ENCODE data around the gene KNCN. TPM values are rescaled to one million over a fixed set of nuclear protein-coding genes. Genes with fewer than 3 reads are reported as not detected.

KNCN gene
- total RNA-seq, 1 donor from 2014 or later = not detected

GRCh38 chr1:46510998-46511365 lies 40.5 kb downstream of the KNCN start:
- Histone ChIP-seq H3K36me3 (no peaks in the 10 kb centered on the region), H3K27ac (no peak overlapping the region), H3K27me3 (no peaks in the 10 kb centered on the region), H3K9me3 (no peaks in the 10 kb centered on the region), H3K4me1 (no peaks in the 10 kb centered on the region), H3K4me3 (no peak overlapping the region)
- TF ChIP-seq CTCF (IDR thresholded peaks at IDR 0.05) = no peak
- intact Hi-C loops (cut with DNase I) = no loop called here
- no peak for DNase-seq (ENCODE audit: low spot score in 2 of 2)

GRCh38 chr1:46510341-46510997 lies 41.0 kb downstream of the KNCN start:
- H3K4me1 ChIP-seq = no peaks in the 10 kb centered on the region
- H3K4me3 ChIP-seq = no peak overlapping the region
- H3K27me3 ChIP-seq = no peaks in the 10 kb centered on the region
- intact Hi-C loops (cut with DNase I) = no loop called here
- no peaks in the 10 kb centered on the region for H3K36me3 ChIP-seq
- no peak for TF ChIP-seq CTCF (IDR thresholded peaks at IDR 0.05)
- no peaks in the 10 kb centered on the region for H3K9me3 ChIP-seq
- DNase-seq (ENCODE audit: low spot score in 2 of 2) = no peak
- no peak overlapping the region for H3K27ac ChIP-seq

GRCh38 chr1:46508757-46509156 lies 42.7 kb downstream of the KNCN start:
- TF ChIP-seq CTCF (IDR thresholded peaks at IDR 0.05) = no peak
- Histone ChIP-seq H3K27ac (no peak overlapping the region), H3K4me3 (no peak overlapping the region), H3K36me3 (no peaks in the 10 kb centered on the region), H3K27me3 (no peaks in the 10 kb centered on the region), H3K9me3 (no peaks in the 10 kb centered on the region), H3K4me1 (no peaks in the 10 kb centered on the region)
- DNase-seq (ENCODE audit: low spot score in 2 of 2) = no peak
- intact Hi-C loops (cut with DNase I) = no loop called here

- no peak overlapping the region for H3K27ac ChIP-seq
- intact Hi-C loops (cut with DNase I) = no loop called here
- no peaks in the 10 kb centered on the region for H3K27me3 ChIP-seq
- H3K4me1 ChIP-seq = no peaks in the 10 kb centered on the region
- no peaks in the 10 kb centered on the region for H3K9me3 ChIP-seq
- H3K36me3 ChIP-seq = no peaks in the 10 kb centered on the region
- no peak for DNase-seq (ENCODE audit: low spot score in 2 of 2)
- H3K4me3 ChIP-seq = no peak overlapping the region
- TF ChIP-seq CTCF (IDR thresholded peaks at IDR 0.05) = no peak
Observed at GRCh38 chr1:46506470-46507219, 44.8 kb downstream of the KNCN start.

- no peaks in the 10 kb centered on the region for H3K4me1 ChIP-seq
- no peaks in the 10 kb centered on the region for H3K9me3 ChIP-seq
- no peaks in the 10 kb centered on the region for H3K27me3 ChIP-seq
- intact Hi-C loops (cut with DNase I) = no loop called here
- no peak for DNase-seq (ENCODE audit: low spot score in 2 of 2)
- no peaks in the 10 kb centered on the region for H3K36me3 ChIP-seq
- no peak overlapping the region for H3K4me3 ChIP-seq
- TF ChIP-seq CTCF (IDR thresholded peaks at IDR 0.05) = no peak
- H3K27ac ChIP-seq = no peak overlapping the region
Observed at GRCh38 chr1:46503421-46503820, 48.0 kb downstream of the KNCN start.

Measured in ascending aorta (tissue), 2 donors.